Medulla oblongata (tissue), 1 donor: ENCODE results near the gene ZSWIM3.

Experiments
- DNase-seq: peaks from one replicate; pipeline ENCODE4 v3.0.0-alpha.2; 2015; ENCODE audit errors: extremely low spot score

The ZSWIM3 gene

DNA sequence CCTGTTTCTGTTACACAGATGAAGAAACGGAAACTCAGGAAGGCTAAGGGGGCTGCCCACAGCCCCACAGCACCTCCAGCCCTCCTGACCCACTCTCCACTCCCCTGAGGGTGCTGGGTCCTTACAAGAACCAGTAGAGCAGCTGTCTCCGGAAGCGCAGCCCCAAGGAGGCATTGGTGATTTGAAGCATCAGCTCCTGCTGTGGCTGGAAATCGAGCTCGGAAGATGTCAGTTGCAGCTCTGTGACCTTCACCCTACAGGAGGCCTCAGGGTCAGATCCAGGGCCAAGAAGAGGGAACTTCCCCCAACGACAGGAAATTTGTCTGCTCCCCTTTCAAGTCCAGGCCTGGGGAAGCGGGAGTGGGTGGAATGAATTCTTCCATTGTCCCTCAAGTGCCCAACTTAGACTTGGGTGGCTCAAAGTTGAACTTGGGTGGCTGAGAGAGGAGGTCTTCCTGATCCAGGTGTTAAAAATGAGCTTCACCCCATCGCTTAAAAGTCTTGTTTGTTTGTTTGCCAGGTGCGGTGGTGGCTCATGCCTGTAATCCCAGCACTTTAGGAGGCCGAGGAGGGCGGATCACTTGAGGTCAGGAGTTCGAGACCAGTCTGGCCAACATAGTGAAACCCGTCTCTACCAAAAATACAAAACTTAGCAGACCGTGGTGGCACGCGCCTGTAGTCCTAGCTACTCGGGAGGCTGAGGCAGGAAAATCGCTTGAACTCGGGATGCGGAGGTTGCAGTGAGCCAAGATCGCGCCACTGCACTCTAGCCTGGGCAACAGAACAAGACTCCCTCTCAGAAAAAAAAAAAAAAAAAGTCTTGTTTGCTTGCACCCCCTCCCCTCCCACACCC lies 52.6 kb downstream of the ZSWIM3 start:
- DNase-seq = no peak

DNA sequence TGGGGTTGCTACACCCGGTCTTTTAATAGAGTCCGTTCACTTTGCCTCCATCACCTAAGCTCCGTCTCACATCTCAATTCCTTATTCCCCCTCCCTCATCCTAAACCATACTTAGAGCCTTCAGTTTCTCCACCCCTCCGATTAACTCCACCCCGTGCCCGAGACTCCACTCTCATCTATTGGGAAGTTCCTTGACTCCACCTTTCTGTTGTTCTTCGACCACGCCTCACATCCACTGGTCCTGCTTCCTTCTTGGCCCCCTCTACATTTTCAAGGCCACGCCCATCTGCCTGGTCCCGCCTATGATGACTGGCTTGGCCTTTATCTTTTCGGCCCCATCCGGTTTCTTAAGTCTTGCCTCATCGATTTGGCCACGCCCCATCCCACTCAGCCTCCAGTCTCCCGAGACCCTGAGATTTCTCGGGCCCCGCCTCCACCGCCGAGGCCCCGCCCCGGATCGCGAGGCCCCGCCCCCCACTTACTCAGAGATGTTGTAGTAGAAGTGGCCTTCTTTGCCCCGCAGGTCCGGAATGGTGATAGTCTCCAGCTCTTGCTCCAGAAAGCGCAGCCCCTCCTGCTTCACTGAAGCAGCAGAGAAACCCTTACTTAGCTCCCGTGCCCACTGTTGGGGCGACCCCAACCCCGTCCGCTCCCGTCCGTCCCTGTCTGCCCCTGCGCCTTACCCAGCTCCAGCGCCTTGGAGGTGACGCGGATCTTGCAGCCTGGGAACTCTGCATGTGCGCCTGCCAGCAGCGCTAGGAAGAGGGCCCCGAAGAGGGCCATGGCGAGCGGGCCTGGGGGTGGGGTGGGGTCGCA lies 53.5 kb downstream of the ZSWIM3 start:
- peak; percentile 96 for DNase-seq

DNA sequence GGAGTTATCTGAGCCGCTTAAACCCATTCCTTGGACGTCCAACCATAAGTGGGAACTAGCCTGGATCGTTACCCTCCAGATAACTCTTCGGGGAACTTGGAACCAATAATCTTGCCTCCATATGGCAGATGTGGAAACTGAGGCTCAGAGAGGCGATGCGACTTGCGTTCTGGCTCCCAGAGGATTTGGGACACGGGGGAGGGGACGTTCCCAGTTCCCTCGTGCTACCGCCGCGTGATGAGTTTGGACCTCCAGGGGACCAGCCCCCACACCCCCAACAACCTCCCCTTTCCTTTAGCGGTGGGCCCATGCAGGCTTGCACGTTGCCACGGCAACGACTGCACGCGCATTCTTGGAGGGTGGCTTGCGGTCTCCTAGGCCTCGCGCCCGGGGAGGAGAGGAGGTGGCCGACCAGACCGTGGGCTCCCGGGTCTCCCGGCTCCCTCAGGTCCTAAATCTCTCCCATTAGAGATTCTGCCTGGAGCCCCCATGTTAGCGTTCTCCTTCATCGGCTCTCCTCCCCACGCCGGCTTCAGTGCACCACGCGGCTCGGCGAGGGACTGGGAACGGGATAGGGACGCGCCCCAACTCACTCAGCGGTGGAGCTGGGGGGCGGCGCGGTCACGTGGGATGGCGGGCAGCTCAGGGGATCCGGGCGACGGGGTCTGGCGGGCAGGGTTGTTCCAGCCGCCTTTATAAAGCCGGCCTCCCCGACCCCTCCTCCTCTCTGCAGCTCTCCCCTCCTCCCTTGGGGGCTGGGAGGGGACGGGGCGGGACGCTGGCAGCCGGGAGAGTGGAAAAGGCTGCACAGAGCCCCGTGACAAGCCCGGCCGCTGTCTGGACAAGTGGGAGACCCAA lies 54.3 kb downstream of the ZSWIM3 start, which contains the start of gene PLTP:
PLTP (minus strand) TSS at position 670 of the 858 bp plus-strand sequence. CDS start 703 bp downstream, outside the sequence.
- peak; percentile 74 for DNase-seq

DNA sequence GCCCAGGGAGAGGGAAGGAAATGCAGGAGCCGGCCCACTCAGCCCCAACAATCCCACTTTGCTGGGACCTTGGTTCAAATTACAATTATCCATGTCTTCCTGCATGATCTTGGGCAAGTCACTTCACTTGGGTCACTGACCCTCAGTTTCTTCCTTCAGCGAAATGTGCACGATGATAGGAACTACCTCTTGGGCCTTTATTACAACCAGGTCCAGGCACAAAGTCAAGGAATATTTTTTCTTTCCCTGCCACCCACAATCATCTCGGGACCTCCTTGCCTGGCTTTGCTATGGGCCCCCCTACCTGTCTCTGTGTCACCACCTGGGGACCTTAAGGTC lies 54.9 kb downstream of the ZSWIM3 start:
- DNase-seq = no peak

DNA sequence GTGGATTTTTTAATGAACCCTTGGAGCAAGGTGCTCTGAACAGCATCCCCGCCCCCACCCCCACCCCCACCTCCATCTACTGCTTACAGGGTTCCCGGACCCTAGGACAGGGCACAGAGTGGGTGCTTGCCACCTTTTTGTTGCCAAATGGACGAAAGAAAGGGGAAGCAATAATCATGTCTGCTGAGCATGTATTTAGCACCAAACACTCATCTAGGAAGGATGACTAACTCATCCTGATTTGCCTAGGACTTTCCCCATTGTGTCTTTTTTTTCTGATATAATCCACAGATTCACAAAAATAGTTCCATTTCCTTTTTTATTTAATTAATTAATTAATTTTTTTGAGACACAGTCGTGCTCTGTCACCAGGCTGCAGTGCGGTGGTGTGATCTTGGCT lies 55.7 kb downstream of the ZSWIM3 start:
- no peak for DNase-seq

DNA sequence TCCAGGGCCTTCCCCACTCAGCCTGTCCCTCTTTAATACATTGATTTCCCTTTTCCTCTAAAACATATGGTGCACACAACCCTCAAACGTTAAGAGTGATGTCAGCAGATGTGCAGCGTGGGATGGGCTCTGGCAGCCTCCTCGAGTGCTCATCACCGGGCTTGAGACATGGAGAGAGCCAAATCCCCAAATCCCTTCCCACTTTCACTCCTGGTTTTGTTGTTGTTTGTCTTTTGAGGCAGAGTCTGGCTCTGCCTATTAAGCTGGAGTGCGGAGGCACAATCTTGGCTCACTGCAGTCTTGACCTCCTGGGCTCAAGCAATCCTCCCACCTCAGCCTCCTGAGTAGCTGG lies 60.4 kb downstream of the ZSWIM3 start:
- no peak for DNase-seq

DNA sequence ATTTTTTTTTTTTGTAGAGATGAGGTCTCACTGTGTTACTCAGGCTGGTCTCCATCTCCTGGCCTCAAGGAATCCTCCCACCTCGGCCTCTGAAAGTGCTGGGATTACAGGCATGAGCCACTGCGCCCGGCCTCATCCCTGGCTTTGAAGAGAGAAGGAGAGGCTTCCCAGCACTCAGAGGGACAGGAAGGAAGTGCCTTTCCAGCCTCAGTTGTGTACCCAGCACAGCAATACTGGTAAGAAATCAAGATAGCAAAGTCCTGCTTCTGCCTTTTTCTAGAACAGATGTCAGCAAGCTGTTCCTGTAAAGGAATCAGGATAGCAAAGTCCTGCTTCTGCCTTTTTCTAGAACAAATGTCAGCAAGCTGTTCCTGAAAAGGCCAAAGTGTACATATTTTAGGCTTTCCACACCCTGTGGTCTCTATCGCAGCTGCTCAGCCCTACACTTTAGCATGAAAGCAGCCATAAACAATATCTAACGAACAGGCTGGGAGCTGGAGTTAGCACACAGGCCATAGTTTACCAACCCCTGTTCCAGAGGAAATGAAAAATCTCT lies 60.8 kb downstream of the ZSWIM3 start:
- no peak for DNase-seq

DNA sequence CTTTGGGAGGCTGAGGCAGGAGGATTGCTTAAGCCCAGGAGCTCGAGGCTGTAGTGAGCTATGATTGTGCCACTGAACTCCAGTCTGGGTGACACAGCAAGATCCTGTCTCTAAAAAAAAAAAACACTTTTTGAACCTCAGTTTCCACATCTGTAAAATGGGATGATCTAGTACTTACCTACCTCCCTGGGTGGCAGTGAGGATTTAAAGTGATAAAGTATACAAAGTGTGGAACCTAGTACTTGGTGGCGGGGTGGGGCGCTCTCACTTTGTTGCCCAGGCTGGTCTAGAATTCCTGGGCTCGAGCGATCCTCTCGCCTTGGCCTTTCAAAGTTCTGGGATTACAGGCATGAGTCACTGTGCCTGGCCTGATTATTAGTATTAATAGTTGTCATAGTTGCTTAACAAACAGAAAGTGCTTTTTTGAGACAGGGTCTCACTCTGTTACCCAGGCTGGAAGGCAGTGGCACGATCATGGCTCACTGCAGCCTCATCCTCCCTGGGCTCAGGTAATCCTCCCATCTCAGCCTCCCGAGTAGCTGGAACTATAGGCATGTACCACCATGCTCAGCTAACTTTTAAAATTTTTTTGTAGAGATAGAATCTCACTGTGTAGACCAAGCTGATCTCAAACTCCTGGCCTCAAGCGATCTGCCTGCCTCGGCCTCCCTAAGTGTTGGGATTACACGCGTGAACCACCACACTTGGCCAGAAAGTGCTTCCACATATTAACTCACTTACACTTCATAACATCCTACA lies 61.5 kb downstream of the ZSWIM3 start:
- DNase-seq = no peak

DNA sequence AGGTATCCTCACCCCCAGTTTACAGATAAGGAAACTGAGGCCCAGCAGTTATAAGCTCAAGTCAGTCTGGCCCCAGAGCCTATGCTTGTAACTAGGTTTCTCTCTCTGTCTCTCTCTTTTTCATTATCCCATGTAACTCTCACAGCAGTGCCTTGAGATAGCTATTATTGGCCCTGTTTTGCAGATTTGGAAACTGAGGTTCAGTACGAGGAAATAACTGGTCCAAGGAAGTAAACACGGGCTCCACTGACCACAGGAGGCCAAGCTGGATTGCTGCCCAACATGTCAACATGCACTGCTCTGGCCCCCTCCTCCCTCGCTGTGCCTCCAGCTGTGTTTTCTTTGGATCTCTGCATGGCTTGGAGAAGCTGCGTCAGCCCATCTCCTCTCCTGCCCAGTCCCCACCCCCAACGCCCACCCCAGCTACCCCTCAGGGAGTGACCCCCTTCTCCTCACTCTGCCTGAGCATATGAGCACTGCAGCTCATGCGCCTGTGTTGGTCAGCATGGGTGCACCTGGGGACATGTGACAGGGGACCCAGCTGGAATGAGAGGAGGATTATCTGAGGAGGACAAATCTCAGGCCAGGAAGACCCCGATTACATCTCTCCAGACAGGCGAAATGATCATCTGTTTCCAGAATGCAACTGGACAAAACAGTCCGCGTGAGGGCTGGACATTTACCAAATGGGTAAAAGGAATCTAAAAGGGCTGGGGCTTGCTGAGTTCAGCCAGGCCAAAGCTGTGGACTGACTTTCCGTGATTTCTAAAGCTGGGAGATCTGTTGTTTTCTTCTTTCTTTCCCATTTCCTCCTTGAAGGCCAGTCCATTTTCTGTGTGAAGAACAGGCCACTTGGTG lies 62.4 kb downstream of the ZSWIM3 start:
- DNase-seq = no peak

DNA sequence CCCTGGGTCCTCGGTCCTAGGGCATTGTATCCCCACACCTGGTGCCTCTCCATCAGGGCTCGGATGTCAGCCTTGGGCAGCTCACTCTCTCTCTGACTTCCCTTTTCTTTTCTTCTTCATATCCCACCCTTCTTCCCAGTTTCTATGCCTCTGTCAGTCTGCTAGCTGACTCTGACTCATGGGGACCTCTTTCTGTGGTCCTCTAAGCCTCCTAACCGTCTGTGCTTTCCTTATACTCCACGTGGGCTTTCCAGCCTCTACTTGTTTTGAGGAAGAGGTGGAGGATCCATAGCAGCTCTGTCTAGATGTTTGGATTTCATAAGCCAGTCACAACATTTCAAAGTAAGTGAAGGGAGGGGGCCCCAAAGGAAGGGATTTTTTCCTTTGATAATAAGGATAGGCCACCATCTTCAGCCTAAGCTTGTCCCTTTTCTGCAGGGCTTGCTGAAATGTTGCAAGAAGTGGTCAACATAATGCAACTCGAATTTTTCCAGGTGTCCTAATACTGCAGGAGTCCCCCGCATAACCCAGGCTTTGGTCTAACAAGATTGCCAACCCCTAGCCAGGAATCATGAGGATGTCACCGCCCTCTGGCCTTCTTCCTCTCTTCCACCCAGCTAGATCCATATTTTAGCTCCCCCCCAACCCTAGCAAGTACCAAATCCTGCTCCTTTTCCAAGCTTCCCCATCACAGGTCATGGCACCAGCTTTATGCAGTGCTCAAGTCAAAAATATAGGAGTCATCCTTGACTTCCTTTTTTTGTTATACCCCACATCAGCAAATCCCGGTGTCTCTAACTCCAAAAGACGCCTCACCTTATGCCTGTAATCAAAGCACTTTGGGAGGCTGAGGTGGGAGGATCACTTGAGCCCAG lies 63.3 kb downstream of the ZSWIM3 start:
- DNase-seq = no peak

DNA sequence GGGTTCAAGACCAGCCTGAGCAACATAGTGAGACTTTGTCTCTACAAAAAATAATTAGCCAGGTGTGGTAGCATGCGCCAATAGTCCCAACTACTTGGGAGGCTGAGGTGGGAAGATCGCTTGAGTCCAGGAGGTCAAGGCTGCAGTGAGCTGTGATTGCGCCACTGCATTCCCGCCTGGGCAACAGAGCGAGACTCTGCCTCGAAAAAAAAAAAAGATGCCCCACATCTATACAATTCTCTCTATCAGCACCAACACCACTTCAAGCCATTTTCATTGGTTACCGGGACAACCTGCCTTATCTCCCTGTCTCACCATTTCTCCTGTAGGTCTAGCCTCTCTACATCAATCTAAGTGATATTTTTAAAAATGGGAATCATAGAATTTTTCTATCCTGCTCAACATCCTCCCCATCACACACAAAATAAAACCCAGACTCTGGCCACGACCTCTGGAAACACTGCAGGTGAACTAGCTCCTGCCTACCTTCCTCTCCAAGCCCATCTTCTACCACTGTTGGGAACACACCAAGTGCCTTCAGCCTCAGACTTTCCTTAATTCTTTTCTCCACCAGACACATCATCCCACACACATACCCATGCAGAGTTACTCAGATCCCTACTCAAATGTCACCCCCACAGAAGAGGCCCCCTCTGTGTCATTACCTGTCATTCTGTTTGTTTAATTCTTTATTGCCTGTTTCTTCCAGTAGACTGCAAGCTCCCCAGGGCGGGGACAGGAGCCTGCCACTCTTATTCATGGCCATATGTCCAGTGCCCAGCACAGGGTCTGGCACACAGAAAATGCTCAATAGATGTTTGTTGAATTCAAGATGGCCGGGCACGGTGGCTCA lies 64.1 kb downstream of the ZSWIM3 start:
- DNase-seq = no peak

DNA sequence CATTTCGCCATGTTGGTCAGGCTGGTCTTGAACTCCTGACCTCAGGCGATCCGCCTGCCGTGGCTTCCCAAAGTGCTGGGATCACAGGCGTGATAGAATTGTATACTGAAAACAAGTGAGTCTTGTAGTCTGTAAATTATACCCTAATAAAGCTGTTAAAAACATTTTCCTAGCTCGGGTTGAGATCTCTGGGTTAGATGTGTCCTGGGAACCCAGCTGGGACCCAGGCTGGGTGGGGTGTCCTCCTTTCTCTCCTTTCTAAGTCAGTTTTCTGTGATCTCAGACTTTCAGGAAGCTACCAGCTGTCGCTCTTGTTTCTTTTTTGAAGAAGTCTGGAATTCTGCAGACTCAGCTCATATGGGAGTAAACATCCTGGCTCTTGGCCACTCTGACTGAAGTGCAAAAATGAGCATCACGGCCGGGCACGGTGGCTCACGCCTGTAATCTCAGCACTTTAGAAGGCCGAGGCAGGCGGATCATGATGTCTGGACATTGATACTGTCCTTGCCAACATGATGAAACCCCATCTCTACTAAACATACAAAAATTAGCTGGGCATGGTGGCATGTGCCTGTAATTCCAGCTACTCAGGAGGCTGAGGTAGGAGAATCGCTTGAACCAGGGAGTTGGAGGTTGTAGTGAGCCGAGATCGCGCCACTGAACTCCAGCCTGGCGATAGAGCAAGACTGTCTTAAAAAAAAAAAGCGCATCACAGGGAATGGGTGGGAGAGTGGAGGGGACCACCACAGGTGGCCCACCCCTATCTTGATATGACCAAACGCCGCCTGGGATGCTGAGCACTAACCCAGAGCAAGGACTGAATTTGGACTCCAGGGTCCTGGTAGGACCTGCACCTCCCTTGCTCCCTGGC lies 67.2 kb downstream of the ZSWIM3 start:
- peak; percentile 80 for DNase-seq

DNA sequence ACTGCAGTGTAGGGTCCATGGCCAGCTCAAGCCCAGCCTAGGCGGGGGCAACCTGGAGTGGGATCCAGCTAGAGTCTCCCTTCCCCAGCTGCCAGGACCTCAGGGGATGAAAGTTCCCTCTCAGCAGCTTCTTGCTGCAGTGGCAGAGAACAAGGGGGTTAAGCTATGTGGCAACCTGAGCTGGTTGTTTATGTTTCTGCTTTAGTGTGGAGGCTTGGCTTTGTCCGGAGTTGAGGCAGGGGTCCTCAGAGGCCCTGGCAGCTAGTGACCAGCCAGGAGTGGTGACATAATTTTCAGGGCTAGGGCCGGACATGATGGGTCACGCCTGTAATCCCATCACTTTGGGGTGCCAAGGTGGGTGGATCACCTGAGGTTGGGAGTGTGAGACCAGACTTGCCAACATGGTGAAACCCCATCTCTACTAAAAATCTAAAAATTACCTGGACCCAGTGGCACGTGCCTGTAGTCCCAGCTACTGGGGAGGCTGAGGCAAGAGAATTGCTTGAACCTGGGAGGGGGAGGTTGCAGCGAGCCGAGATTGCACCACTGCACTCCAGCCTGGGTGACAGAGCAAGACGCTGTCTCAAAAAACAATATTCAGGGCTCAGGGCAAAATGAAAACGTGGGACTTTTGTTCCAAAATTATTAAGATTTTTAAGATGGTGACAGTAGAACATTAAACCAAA lies 68.5 kb downstream of the ZSWIM3 start:
- no peak for DNase-seq

DNA sequence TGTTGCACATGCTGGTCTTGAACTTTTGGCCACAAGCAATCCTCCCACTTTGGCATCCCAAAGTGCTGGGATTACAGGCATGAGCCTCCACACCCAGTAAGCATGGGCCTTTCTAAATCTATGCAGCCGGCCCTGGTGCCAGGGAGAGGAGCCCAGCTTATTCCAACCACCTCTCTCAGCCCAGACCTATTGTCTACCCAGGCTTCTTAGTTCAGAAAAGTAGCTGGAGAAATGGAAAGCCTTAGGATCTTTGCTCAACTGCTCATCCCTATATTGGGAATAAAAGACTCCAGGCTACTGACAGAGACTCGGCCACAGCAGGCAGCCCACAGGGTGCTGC lies 69.3 kb downstream of the ZSWIM3 start:
- no peak for DNase-seq

DNA sequence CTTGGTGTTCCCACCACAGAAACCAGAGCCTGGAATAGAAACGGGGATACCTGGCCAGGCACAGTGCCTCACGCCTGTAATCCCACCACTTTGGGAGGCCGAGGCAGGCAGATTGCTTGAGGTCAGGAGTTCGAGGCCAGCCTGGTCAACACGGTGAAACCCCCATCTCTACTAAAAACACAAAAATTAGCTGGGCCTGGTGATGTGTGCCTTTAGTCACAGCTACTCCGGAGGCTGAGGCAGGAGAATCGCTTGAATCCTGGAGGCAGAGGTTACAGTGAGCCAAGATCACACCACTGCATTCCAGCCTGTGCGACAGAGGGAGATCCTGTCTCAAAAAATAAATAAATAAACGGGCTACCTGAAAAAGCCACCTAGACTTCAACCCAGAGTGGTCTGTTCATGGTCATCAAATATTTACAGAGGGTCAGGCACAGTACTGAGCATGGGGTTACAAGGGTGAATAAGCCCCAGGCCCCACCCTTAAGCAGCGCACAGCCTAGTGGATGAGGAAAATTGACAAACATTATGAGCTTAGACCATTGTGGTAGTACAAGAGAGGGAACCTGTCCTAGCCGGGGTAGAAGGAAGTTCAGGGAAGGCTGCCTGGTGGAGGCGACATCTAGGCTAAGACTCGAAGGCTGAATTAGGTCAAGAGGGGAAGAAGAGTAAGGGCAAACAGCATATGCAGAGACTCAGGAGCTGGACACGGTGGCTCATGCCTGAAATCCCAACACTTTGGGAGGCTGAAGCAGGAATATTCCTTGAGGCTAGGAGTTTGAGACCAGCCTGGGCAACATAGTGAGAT lies 69.9 kb downstream of the ZSWIM3 start:
- no peak for DNase-seq
